ENCODE data around the gene OPA1.

DNA sequence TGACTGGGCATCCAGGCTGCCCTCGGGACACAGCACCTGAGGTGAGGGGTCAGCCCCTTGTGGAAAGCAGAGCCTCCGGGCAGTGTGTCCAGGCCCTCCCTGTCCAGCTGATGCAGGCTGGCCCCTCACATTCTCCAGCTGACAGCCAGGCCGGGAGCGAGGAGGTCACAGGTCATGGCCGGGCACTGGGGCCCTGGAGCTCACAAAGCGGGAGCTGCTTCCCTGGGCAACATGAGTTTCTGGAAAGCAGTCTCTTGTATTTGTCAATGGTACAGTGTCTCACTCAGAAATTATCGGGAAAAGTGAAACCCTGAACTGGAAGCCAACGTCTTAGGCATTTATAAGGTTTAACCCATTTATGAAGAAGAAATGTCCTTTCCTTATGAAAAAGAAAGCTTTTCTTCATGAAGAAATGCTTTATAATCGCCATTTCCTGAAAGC lies 118.5 kb downstream of the OPA1 start:
- no peak for TF ChIP-seq TAF1 (IDR thresholded peaks at IDR 0.05; ENCODE audit: low read depth)
- TF ChIP-seq, protein P1, sequence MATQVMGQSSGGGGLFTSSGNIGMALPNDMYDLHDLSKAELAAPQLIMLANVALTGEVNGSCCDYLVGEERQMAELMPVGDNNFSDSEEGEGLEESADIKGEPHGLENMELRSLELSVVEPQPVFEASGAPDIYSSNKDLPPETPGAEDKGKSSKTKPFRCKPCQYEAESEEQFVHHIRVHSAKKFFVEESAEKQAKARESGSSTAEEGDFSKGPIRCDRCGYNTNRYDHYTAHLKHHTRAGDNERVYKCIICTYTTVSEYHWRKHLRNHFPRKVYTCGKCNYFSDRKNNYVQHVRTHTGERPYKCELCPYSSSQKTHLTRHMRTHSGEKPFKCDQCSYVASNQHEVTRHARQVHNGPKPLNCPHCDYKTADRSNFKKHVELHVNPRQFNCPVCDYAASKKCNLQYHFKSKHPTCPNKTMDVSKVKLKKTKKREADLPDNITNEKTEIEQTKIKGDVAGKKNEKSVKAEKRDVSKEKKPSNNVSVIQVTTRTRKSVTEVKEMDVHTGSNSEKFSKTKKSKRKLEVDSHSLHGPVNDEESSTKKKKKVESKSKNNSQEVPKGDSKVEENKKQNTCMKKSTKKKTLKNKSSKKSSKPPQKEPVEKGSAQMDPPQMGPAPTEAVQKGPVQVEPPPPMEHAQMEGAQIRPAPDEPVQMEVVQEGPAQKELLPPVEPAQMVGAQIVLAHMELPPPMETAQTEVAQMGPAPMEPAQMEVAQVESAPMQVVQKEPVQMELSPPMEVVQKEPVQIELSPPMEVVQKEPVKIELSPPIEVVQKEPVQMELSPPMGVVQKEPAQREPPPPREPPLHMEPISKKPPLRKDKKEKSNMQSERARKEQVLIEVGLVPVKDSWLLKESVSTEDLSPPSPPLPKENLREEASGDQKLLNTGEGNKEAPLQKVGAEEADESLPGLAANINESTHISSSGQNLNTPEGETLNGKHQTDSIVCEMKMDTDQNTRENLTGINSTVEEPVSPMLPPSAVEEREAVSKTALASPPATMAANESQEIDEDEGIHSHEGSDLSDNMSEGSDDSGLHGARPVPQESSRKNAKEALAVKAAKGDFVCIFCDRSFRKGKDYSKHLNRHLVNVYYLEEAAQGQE (IDR thresholded peaks at IDR 0.05; ENCODE audit: low read depth) = no peak
- no peak for TF ChIP-seq CREB1 (IDR thresholded peaks at IDR 0.05; ENCODE audit: low read depth)
- no peak for TF ChIP-seq TCF12 (IDR thresholded peaks at IDR 0.05; ENCODE audit: low read depth)
- no peak for TF ChIP-seq CEBPB (IDR thresholded peaks at IDR 0.05)
- no peak for TF ChIP-seq RAD21 (IDR thresholded peaks at IDR 0.05; ENCODE audit: low read depth)
- no peak for TF ChIP-seq EGR1 (IDR thresholded peaks at IDR 0.05)
- TF ChIP-seq EP300 (IDR thresholded peaks at IDR 0.05; ENCODE audit: borderline replicate concordance) = no peak
- TF ChIP-seq YY1 (IDR thresholded peaks at IDR 0.05; ENCODE audit: low read depth) = no peak
- no peak for TF ChIP-seq ZBTB7A (IDR thresholded peaks at IDR 0.05; ENCODE audit: low read depth)
- TF ChIP-seq TEAD4 (IDR thresholded peaks at IDR 0.05) = no peak
- no peak for TF ChIP-seq MAX (IDR thresholded peaks at IDR 0.05)
- no peak for TF ChIP-seq FOXM1 (IDR thresholded peaks at IDR 0.05; ENCODE audit: borderline replicate concordance, low read depth)
- TF ChIP-seq, protein P2, sequence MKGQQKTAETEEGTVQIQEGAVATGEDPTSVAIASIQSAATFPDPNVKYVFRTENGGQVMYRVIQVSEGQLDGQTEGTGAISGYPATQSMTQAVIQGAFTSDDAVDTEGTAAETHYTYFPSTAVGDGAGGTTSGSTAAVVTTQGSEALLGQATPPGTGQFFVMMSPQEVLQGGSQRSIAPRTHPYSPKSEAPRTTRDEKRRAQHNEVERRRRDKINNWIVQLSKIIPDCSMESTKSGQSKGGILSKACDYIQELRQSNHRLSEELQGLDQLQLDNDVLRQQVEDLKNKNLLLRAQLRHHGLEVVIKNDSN (IDR thresholded peaks at IDR 0.05) = no peak
